Medulla oblongata (tissue), 1 donor: Measurements from ENCODE around the gene NEDD8.

ENCODE experiments used
- DNase-seq: peaks from one replicate; pipeline ENCODE4 v3.0.0-alpha.2; 2015; ENCODE audit errors: extremely low spot score

NEDD8 gene

GRCh38 chr14:24196071-24197055 is 35.8 kb downstream of the NEDD8 start:
- no peak for DNase-seq

- DNase-seq, result peak; percentile 88
Observed at GRCh38 chr14:24195186-24196070, 36.7 kb downstream of the NEDD8 start, which contains the start of gene TM9SF1. Gene TM9SF1 (minus strand): TSS chr14:24195441. CDS start chr14:24195019, 422 bp downstream.

DNA sequence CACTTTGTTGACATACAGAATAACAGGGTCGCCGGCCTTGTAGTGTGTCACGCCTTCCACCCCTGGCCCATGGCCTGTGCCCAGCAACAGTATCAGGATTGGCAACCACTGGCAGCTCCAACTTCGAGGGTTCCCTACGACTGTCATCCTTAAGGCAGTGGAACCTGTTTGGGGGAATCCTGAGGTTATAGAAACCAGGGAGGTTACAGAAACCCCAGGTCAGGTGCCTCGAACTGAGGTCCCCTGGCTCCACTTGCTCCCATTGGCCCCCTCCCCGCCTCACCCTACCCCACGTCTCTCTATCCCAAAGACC is 37.3 kb downstream of the NEDD8 start:
- no peak for DNase-seq

DNA sequence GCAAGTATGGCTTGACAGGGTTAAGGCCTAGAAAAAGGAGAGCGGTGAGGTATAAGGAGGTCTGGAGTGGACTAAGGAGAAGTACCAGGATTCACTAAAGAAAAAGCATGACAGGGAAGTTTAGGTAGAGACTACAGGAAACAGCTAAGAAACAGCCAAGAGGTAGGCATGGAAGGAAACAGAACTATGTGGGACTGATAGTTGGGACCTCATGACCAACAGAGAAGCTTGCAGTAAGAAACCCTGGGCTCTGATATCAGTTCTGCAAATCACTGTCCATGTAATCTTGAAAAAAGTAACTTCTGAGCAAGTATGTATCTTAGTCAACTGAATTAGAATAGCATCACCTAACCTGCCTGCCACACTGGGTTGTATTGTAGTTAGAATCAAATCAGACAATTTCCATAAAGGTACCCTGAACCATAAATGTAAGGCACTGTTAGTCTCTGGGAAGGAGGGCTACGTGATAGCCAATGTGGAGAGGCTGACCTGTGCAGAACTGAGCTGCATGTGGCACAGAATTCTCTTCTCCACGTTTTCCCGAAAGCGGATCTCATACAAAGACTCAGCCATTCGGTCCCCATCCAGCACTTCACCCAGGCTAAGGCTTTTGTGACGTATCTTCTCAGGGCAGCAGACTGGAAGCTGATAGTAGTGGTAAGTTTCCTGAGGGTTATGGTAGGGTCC is 37.8 kb downstream of the NEDD8 start:
- no peak for DNase-seq

- DNase-seq, result no peak
Observed at GRCh38 chr14:24192933-24193332, 39.2 kb downstream of the NEDD8 start.

DNA sequence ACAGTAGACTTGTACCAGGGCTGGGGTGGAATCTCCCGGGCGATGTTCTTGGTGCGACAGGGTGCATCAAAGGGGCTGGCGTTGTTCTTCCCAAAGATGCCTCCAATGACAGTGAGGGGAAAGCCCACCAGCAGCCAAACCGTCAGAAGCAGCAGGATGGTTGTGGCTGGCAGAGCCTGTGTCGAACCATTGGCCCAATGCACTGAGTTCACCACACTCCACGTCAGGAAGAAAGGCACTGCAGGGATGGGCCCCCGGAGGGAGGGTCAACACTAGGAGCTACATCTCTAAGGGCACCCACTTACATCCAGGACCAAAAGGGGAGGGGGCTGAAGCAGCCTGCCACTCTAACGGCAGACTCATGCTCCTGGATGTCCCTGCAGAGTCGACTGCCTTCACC is 41.8 kb downstream of the NEDD8 start:
- DNase-seq, result no peak

DNA sequence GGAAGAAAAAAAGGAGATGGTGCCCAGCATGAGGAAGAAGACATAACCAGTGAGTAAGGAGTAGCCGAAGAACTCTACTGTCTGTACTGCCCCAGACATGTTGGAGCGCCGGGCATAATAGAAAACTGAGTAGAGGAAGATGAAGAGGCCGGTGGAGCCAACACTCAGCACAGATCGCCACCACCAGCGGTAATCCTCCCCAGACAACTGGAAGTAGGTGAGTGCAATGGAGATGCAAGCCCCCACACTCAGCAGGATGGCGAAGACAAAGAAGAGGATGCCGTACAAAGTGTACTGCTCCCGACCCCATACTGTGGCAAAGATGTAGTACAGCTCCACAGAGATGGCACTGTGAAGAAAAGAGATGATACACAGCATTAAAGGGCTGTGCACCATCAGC is 42.7 kb downstream of the NEDD8 start:
- DNase-seq, result no peak

- DNase-seq, result no peak
Observed at GRCh38 chr14:24189059-24189375, 43.1 kb downstream of the NEDD8 start.

DNA sequence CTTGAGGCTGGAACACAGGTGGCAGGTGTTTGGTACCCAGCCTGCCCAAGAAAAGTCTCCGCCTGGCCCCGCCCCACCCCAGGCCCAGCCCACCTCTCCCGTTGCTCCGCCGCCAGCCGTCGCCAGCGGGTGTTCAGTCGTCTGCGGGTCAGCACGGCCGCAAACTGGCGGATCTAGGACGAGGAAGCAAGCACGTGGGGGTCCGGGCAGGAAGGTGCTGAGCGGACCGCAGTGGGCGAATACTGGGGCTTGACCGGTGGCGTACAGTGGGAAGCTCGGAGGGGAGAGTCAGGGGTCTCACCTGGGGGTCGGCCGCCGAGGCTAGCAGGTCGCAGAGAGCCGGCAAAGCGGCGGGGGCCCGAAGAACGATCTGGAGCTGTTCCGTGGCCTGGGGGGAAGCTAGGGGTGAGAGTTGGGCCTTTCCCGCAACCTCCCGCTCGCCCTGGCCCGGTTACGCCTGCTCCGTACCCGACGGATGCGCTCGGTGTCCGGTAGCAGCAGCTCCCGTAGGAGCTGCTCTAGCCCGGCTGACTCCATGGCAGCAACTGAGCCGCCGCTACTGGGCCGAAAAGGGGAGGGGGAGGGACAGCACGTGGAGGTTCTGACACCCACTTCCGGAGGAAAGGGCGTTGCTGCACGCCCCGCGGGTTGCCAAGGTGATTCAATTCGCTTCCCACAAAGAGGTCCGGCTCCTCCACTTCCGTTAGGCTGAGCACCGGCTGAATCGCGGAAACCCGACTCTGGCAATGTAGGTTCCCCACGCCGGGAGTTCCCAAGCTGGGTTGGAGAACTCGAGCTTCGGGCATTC is 43.7 kb downstream of the NEDD8 start, which contains the start of gene IPO4:
IPO4 (minus strand) TSS at position 566 of the 808 bp plus-strand sequence; CDS start at position 537, 29 bp downstream.
- peak; percentile 96 for DNase-seq

DNA sequence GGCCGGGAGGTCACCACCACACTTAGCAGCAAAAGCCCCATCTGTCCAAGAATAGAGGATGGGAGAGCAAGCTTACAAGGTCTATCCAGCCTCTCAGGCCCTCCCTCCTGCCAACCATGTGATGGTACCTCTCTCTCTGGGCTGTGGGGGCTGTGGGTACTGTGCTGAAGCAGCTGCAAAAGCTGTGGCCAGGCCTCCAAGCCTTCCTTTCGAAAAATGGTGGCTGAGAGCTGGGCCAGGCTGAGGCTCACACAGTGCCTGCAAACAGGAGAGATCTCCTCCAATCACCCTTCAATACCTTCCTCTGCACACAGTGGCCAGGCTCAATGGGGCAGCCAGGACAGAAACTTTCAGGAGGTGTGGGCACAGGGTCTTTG is 44.6 kb downstream of the NEDD8 start:
- DNase-seq, result no peak

DNA sequence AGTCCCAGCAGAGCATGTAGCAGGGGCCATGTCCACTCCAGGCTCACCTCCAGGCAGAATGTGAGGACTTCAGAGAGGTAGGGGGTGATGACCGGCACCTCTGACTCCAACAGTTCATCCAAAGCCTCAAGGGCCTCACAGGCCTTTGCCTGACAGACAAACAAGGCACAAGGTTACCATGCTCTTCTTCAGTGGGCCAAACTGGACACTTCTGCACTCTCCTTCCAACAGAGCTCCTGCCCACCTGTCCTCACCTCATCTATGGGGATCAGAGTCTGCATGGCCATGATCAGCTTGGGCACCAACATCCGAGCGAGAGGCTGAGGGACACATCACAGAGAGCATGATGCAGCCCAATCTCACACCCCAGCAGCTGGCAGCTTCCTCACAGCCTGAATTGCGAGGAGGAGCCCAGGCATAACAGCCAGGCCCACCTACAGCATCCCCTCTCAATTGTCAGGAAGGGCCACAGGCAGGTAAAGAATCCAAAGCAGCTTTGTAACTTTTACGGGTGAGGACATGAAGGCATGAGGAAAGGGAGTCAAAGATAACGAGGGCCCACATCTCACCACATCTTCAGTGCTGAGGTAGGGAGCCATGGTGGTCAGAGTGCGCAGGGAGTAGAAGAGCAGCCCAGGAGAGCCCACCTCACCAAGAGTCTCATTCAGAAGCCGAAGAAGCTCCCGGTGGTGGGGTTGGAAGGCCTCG is 45.2 kb downstream of the NEDD8 start:
- no peak for DNase-seq

DNA sequence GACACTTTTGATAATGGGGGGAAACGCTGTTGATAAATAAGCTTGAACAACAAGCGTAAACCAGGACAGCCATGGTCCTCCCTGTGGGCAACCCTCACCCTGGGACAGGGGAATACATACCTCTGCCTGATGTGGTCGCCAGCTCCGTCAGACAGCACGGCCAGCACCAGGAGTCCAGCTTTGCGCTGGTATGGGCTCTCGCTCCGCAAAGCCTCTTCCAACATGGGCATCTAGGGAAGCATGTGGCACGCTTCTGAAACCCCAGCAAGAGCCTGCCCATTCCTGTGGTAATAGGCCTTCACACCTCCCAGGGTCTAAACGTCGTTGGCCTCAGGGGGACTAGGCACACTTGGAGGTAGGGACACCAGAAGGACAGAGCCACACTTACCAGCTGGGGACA is 46.4 kb downstream of the NEDD8 start:
- DNase-seq, result no peak

DNA sequence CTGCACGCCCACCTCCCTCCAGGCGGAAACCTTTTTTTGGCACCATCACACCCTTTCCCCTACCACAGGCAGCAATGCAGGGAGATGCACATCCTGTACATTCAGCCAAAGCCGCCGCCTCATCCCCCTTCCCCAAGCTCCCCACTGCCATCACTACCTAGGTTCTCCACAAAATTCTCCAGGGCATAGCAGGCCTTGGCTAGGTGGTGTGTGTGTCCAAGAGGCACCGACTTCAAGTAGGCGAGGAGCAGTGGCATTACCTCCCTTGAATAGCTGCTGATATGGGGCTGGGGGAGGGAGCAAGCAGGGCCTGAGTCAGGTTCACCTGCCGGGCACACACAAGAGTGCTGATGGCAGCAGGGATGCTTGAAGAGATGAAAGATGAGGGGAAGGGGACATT is 47.1 kb downstream of the NEDD8 start:
- DNase-seq, result no peak

- DNase-seq, result no peak
Observed at GRCh38 chr14:24184104-24184970, 47.8 kb downstream of the NEDD8 start.

GRCh38 chr14:24183014-24183481 is 49.1 kb downstream of the NEDD8 start:
- no peak for DNase-seq

- DNase-seq, result no peak
Observed at GRCh38 chr14:24182110-24182882, 49.9 kb downstream of the NEDD8 start.

DNA sequence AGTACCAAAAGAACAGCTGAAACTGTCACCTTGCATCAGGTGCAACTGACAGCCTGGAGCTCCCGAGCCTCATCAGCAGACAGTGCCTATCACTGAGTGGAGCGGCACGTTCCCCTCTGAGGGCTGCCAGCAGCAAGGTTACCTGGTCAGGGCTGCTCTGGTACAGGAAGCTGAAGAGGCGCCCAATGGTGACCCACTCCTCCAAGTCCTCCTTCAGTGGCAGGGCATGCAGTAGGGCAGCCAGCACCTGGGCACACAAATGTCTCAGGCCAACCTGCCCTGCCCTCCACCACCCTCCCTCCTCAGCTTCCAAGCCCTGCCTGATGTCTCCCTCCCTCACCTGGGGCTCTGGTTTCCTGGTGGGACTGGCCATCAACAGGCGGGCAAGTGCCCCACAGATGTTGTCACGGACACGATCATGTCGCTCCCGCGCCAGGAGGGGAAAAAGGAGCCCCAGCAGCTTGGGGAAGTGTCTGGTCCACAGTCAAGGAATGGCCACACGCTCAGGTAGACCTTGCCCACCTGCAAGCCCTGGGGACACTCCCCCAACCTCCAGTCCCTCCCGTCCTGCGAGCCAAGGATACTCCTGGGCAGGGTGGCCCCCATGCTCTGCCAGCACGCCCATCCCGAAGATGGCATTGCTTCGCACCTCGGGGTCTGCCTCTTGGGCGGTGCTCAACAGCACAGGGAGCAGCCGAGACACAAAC is 50.6 kb downstream of the NEDD8 start:
- no peak for DNase-seq
